Memory B cell (primary cell): ENCODE measurements around the gene CCL20.

Source experiments
- ATAC-seq: fragments of 150-1000 bp; cut with Tn5 transposase; 2 replicates; pipeline ENCODE4 v1.10.0; 2021; ENCODE audit warnings: low read depth, mild to moderate bottlenecking, moderate library complexity
- DNase-seq, 2 donors: peaks; one replicate each; pipeline ENCODE4 v3.0.0; 2022; ENCODE audit warnings: low spot score in 2 of 2
- H3K27ac Mint-ChIP-seq: one replicate; pipeline ENCODE4 v1.8.0; 2022; ENCODE audit warnings: mild to moderate bottlenecking, moderate library complexity, mixed read lengths
- H3K27me3 Mint-ChIP-seq: one replicate; pipeline ENCODE4 v1.8.0; 2022; ENCODE audit warnings: mixed read lengths
- H3K36me3 Mint-ChIP-seq: one replicate; pipeline ENCODE4 v1.8.0; 2022; ENCODE audit warnings: mild to moderate bottlenecking, mixed read lengths
- H3K4me1 Mint-ChIP-seq: one replicate; pipeline ENCODE4 v1.8.0; 2022; ENCODE audit warnings: mixed read lengths
- H3K4me3 Mint-ChIP-seq: one replicate; pipeline ENCODE4 v1.8.0; 2022; ENCODE audit warnings: mild to moderate bottlenecking, moderate library complexity, mixed read lengths
- H3K9me3 Mint-ChIP-seq: one replicate; pipeline ENCODE4 v1.8.0; 2022; ENCODE audit warnings: mixed read lengths

Gene CCL20

GRCh38 chr2:227813562-227814353 lies at the start of gene CCL20:
Gene CCL20 (plus strand): TSS chr2:227813842. CDS start chr2:227813912, 70 bp downstream.
- Mint-ChIP-seq H3K4me1 (no peaks in the 10 kb centered on the region), H3K9me3 (no peaks in the 10 kb centered on the region), H3K4me3 (no peak within 1 kb of the TSS), H3K27ac (no peak within 1 kb of the TSS), H3K36me3 (no peaks in the 10 kb centered on the region), H3K27me3 (peaks cover 8% of the 10 kb centered on the region)
- DNase-seq, result no peak
- no peak for ATAC-seq

- DNase-seq, result no peak
- Mint-ChIP-seq H3K27me3 (peaks cover 3% of the 10 kb centered on the region), H3K4me3 (no peak overlapping the region), H3K4me1 (peaks cover 2% of the 10 kb centered on the region), H3K36me3 (no peaks in the 10 kb centered on the region), H3K27ac (no peak overlapping the region), H3K9me3 (no peaks in the 10 kb centered on the region)
- ATAC-seq, result no peak
Observed at GRCh38 chr2:227765788-227766372, 47.8 kb upstream of the CCL20 start.

GRCh38 chr2:227766373-227766883 lies 47.2 kb upstream of the CCL20 start:
- H3K4me3 Mint-ChIP-seq, result no peak overlapping the region
- no peak overlapping the region for H3K27ac Mint-ChIP-seq
- ATAC-seq (peak; percentile 86), DNase-seq (peak; percentile 55 to 63)
- peaks cover 2% of the 10 kb centered on the region for H3K4me1 Mint-ChIP-seq
- H3K27me3 Mint-ChIP-seq, result peaks cover 2% of the 10 kb centered on the region
- H3K36me3 Mint-ChIP-seq, result no peaks in the 10 kb centered on the region
- no peaks in the 10 kb centered on the region for H3K9me3 Mint-ChIP-seq

- no peak for ATAC-seq
- Mint-ChIP-seq H3K9me3 (no peaks in the 10 kb centered on the region), H3K27me3 (peaks cover 2% of the 10 kb centered on the region), H3K4me3 (no peak overlapping the region), H3K27ac (no peak overlapping the region), H3K4me1 (peaks cover 2% of the 10 kb centered on the region), H3K36me3 (no peaks in the 10 kb centered on the region)
- DNase-seq, result no peak
Observed at GRCh38 chr2:227767830-227768229, 45.8 kb upstream of the CCL20 start.

- Mint-ChIP-seq H3K27me3 (peaks cover 2% of the 10 kb centered on the region), H3K4me1 (no peaks in the 10 kb centered on the region), H3K9me3 (no peaks in the 10 kb centered on the region), H3K4me3 (no peak overlapping the region), H3K36me3 (no peaks in the 10 kb centered on the region), H3K27ac (no peak overlapping the region)
- no peak for DNase-seq
- ATAC-seq, result no peak
Observed at GRCh38 chr2:227772197-227772661, 41.4 kb upstream of the CCL20 start.

GRCh38 chr2:227772932-227773331 lies 40.7 kb upstream of the CCL20 start:
- Mint-ChIP-seq H3K4me1 (no peaks in the 10 kb centered on the region), H3K36me3 (no peaks in the 10 kb centered on the region), H3K4me3 (no peak overlapping the region), H3K27me3 (peaks cover 2% of the 10 kb centered on the region), H3K27ac (no peak overlapping the region), H3K9me3 (no peaks in the 10 kb centered on the region)
- DNase-seq, result no peak
- ATAC-seq, result no peak

- Mint-ChIP-seq H3K9me3 (no peaks in the 10 kb centered on the region), H3K4me3 (no peak overlapping the region), H3K27me3 (peaks cover 5% of the 10 kb centered on the region), H3K36me3 (no peaks in the 10 kb centered on the region), H3K4me1 (no peaks in the 10 kb centered on the region), H3K27ac (no peak overlapping the region)
- DNase-seq (no peak), ATAC-seq (no peak)
Observed at GRCh38 chr2:227774011-227774624, 39.5 kb upstream of the CCL20 start.

GRCh38 chr2:227774895-227775842 lies 38.5 kb upstream of the CCL20 start:
- no peak for ATAC-seq
- no peak for DNase-seq
- H3K4me1 Mint-ChIP-seq, result no peaks in the 10 kb centered on the region
- no peaks in the 10 kb centered on the region for H3K9me3 Mint-ChIP-seq
- H3K4me3 Mint-ChIP-seq, result no peak overlapping the region
- H3K27ac Mint-ChIP-seq, result no peak overlapping the region
- H3K27me3 Mint-ChIP-seq, result peaks cover 5% of the 10 kb centered on the region
- H3K36me3 Mint-ChIP-seq, result no peaks in the 10 kb centered on the region

- ATAC-seq, result no peak
- H3K4me3 Mint-ChIP-seq, result no peak overlapping the region
- H3K9me3 Mint-ChIP-seq, result no peaks in the 10 kb centered on the region
- no peak for DNase-seq
- H3K36me3 Mint-ChIP-seq, result no peaks in the 10 kb centered on the region
- H3K27me3 Mint-ChIP-seq, result peaks cover 5% of the 10 kb centered on the region
- H3K27ac Mint-ChIP-seq, result no peak overlapping the region
- peaks cover 5% of the 10 kb centered on the region for H3K4me1 Mint-ChIP-seq
Observed at GRCh38 chr2:227780981-227781615, 32.5 kb upstream of the CCL20 start.

GRCh38 chr2:227781841-227782240 lies 31.8 kb upstream of the CCL20 start:
- Mint-ChIP-seq H3K27me3 (peaks cover 5% of the 10 kb centered on the region), H3K9me3 (no peaks in the 10 kb centered on the region), H3K4me1 (peaks cover 5% of the 10 kb centered on the region), H3K36me3 (no peaks in the 10 kb centered on the region), H3K4me3 (no peak overlapping the region), H3K27ac (no peak overlapping the region)
- no peak for ATAC-seq
- no peak for DNase-seq

GRCh38 chr2:227782804-227783203 lies 30.8 kb upstream of the CCL20 start:
- ATAC-seq (no peak), DNase-seq (no peak)
- peak overlapping the region; percentile 84 for H3K4me3 Mint-ChIP-seq
- H3K27me3 Mint-ChIP-seq, result peaks cover 5% of the 10 kb centered on the region
- no peaks in the 10 kb centered on the region for H3K36me3 Mint-ChIP-seq
- H3K9me3 Mint-ChIP-seq, result no peaks in the 10 kb centered on the region
- H3K4me1 Mint-ChIP-seq, result peaks cover 5% of the 10 kb centered on the region
- H3K27ac Mint-ChIP-seq, result peak overlapping the region; percentile 85

- Mint-ChIP-seq H3K9me3 (no peaks in the 10 kb centered on the region), H3K27ac (peak overlapping the region; percentile 85), H3K36me3 (no peaks in the 10 kb centered on the region), H3K4me3 (peak overlapping the region; percentile 84), H3K4me1 (peaks cover 5% of the 10 kb centered on the region), H3K27me3 (peaks cover 5% of the 10 kb centered on the region)
- ATAC-seq (peak; percentile 94), DNase-seq (peak in 1 of 2 donors; percentile 22)
Observed at GRCh38 chr2:227783404-227784138, 30.1 kb upstream of the CCL20 start.
